HG03060 (cell line): ENCODE results near the gene FSHR.

Experiments
- ATAC-seq: cut with Tn5 transposase; IDR thresholded peaks from one replicate; pipeline ENCODE4 v1.9.1; 2021; ENCODE audit warnings: low read depth, moderate number of reproducible peaks; ENCODE audit not compliant: unreplicated experiment

FSHR gene

GRCh38 chr2:49035481-49035880 lies 118.8 kb downstream of the FSHR start:
- no peak for ATAC-seq

- no peak for ATAC-seq
Measured at GRCh38 chr2:49033394-49034185, 120.7 kb downstream of the FSHR start.

- no peak for ATAC-seq
Measured at GRCh38 chr2:49032936-49033335, 121.4 kb downstream of the FSHR start.

GRCh38 chr2:49032126-49032525 lies 122.2 kb downstream of the FSHR start:
- no peak for ATAC-seq

GRCh38 chr2:49029406-49029805 lies 124.9 kb downstream of the FSHR start:
- no peak for ATAC-seq

GRCh38 chr2:49028101-49028500 lies 126.2 kb downstream of the FSHR start:
- ATAC-seq = peak; percentile 95

- no peak for ATAC-seq
Measured at GRCh38 chr2:49026706-49027105, 127.6 kb downstream of the FSHR start.

- no peak for ATAC-seq
Measured at GRCh38 chr2:49021271-49021670, 133.0 kb downstream of the FSHR start.

- no peak for ATAC-seq
Measured at GRCh38 chr2:49005261-49005660, 149.1 kb downstream of the FSHR start.

- ATAC-seq = peak; percentile 61
Measured at GRCh38 chr2:49004036-49004626, 150.2 kb downstream of the FSHR start.

- ATAC-seq = no peak
Measured at GRCh38 chr2:49003201-49003600, 151.1 kb downstream of the FSHR start.

- no peak for ATAC-seq
Measured at GRCh38 chr2:49002750-49003149, 151.6 kb downstream of the FSHR start.

GRCh38 chr2:49000695-49001094 lies 153.6 kb downstream of the FSHR start:
- ATAC-seq = no peak

GRCh38 chr2:48998449-48998848 lies 155.9 kb downstream of the FSHR start:
- no peak for ATAC-seq

- ATAC-seq = no peak
Measured at GRCh38 chr2:48993576-48993975, 160.7 kb downstream of the FSHR start.

- peak; percentile 23 for ATAC-seq
Measured at GRCh38 chr2:48991415-48992131, 162.7 kb downstream of the FSHR start.

- ATAC-seq = no peak
Measured at GRCh38 chr2:48984922-48985321, 169.4 kb downstream of the FSHR start.

GRCh38 chr2:48983551-48983950 lies 170.8 kb downstream of the FSHR start:
- no peak for ATAC-seq

GRCh38 chr2:48982887-48983435 lies 171.4 kb downstream of the FSHR start:
- ATAC-seq = no peak

GRCh38 chr2:48980846-48981245 lies 173.5 kb downstream of the FSHR start:
- ATAC-seq = no peak

GRCh38 chr2:48979691-48980090 lies 174.6 kb downstream of the FSHR start:
- ATAC-seq = no peak
